Putamen (tissue), 1 donor: ENCODE data around the gene WDSUB1.

Source experiments
- DNase-seq: peaks from one replicate; pipeline ENCODE4 v3.0.0-alpha.2; 2016; ENCODE audit warnings: low spot score

The WDSUB1 gene, protein sequence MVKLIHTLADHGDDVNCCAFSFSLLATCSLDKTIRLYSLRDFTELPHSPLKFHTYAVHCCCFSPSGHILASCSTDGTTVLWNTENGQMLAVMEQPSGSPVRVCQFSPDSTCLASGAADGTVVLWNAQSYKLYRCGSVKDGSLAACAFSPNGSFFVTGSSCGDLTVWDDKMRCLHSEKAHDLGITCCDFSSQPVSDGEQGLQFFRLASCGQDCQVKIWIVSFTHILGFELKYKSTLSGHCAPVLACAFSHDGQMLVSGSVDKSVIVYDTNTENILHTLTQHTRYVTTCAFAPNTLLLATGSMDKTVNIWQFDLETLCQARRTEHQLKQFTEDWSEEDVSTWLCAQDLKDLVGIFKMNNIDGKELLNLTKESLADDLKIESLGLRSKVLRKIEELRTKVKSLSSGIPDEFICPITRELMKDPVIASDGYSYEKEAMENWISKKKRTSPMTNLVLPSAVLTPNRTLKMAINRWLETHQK

DNA sequence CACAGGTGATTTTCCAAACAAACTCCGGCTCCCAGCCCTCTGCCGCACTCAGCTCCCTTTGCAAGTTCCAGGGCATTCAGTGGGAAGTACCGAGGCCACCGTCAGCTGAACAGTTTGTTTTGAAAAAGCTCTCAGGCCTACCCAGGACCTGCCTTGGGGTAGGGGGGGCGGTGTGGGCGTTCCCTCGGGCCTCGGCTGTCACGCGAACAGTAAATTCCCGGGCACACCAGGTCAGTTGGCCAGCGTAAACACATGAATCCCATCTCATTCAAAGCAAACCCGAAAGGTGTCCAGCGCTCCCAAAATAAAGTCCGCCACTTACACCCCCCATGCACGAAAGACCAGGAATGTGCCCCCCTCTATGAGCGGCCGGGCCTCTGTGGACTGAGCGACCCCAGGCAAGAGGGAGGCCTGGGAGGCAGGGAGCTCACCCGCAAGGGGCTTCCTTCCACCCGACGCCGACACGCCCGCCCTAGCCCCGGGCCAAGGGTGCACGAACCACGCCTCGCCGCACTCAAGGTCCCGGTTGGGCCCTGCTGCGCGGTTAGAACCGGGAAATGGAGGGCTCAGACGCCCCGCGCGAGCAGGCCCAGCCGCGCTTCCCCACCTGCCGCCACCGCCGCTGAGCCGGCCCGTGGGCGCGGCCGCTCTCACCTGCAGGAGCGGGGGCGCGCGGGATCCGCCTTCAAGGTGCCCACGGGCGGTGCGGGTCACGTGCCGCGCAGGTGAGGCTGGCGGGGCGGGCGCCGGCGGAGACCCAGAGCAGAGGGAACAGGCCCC lies at the start of gene WDSUB1:
Gene WDSUB1, minus strand, starts transcription at position 775 of the 780 bp plus-strand sequence. CDS start 3,634 bp downstream, outside the sequence.
- peak; percentile 48 for DNase-seq

DNA sequence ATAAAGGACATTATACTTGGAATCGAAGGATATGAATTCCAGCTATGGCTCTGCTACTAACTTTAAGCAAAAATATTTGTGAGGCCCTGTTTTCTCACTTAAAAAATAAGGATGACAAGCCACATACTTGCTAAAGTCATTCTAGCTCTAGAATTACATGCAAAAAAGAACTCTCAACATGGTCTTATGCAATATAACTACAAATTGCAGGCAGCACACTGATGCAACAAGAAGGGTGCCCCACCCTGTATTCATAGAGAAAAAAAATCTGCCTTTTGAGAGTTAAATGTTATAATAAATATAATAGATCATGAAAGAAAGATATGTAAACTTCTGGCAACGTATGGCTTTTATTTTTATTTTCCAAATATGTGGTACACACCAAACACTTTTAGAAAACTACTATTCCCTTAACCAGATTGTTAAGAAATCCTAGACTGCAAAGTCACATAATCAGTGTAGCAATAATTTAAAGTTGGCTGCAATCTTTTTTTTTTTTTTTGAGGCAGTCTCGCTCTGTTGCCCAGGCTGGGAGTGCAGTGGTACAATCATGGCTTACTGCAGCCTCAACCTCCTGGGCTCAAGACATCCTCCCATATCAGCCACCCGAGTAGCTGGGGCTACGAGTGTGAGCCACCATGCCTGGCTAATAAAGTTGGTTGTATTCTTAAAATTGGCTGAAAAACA lies 40.2 kb upstream of the WDSUB1 start:
- DNase-seq, result no peak

DNA sequence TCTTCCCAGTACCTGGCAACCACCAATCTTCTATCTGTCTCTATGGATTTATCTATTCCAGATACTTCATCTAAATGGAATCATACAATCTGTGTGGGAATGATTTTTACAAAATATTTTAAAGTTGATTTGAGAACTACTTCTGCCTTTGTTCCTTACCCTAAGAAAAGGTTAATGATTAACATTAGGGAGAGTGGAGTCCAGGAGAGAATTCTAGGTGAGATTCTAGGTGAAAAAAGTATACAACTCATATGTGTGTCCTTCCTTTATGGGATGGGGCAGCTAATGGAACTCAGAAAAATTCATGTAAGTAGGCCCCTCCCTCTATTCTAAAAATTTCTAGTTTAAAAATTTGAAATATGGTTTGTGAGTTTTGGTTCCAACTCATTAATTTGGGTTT lies 35.9 kb upstream of the WDSUB1 start:
- no peak for DNase-seq

DNA sequence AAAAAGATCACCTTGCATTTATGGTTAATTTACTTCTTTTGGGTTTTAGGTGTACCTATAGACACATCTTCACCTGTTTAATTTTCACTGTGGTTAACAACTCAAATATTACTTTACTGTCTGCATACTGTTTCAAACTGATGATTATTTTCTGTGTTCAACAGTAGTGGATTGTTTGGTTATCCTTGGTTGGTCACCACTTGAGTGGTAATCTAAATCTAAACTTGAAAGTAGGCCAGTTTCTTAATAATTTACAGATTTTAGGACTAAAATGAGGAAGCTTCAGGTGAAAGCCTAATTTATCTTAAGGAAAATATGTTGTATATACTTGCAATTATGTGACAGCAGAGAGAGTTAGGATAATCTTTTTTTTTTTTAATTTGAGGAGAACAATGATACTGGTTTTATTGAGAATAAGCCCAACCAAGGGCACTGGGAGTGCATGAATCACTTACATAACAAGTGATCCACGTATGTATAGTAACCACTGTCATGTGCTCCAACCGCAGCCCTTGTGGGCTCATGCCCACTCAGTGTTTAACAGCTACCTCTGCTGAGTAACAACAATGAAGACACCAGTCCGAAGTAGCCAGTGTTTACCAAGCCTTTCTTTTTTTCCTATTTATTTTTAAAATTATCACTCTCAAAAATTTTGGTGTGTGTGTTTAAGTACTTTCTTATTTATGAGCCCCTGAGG lies 31.0 kb upstream of the WDSUB1 start:
- DNase-seq, result no peak

DNA sequence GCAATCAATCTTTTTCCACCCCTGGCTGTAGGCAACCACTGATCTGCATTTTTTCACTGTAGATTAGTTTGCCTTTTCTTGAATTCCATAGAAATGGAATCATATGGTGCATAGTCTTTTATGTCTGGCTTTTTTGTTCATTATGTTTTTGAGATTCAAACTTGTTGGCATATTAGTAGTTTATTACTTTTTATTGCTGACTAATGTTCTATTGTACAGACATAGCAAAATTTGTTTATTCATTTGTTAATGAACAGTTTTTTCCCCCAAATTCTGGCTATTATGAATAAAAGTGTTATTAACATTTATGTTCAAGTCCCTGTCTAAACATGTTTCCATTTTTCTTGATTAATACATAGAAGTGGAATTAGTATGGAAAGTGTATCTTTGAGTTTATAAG lies 21.4 kb upstream of the WDSUB1 start:
- no peak for DNase-seq

DNA sequence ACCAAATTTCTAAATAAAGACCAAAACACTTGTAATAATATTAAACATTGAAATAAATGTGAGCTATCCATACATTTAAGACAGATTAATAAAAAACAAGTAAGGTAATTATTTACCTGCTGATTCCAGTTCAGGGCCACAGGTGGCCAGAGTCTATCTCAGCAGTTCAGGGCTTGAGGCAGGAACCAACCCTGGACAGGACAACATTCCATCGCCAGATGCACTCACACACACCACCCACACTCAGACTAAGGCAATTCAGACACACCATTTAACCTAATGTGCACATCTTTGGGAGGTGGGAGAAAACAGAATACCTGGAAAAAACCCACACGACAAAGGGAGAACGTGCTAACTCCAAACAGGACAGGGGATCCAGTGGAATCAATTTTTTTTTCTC lies 14.1 kb upstream of the WDSUB1 start:
- no peak for DNase-seq

DNA sequence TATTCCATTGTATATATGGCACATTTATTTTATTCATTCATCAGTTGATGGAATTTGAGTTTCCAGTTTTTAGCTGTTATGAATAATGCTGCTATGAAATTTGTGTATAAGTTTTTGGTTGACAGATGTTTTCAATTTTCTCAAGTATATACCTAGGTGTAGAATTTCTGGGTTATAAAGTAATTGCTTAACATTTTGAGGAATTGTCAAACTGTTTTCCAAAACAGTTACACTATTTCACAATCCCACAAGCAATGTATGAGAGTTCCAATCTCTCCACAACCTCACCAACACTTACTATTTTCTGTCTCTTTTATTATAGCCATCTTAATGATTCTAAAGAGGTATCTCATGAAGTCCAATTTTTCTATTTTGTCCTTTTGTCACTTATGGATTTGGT lies 12.5 kb upstream of the WDSUB1 start:
- no peak for DNase-seq

DNA sequence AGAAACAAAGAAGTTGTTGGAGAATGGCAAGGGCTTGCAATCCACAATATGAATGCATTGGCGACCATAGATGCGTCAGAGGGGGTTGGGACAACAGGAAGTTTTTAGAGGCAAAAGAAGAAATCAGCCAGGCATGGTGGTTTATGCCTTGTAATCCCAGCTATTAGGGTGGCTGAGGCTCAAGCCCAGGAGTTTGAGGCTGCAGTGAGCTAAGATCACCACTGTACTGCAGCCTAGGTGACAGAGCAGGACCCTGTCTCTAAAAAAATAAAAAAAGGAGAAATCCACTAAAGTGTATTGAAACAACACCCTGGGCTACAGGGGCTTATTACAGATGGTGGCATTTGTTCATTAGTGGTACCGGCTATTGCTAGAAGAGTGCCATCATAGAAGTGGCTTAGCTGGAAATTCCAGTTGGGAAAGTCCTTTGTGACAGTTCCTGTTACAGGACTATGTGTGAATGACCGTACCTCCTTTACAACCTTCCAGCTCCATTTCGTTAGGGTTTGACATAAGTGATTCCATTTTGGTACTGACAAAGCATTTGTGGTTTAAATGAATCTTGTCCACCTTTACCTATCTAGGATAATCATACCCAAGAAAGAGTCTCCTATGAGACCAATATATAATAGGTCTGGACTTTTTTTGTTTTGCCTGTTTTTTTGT lies 10.7 kb upstream of the WDSUB1 start:
- DNase-seq, result no peak

DNA sequence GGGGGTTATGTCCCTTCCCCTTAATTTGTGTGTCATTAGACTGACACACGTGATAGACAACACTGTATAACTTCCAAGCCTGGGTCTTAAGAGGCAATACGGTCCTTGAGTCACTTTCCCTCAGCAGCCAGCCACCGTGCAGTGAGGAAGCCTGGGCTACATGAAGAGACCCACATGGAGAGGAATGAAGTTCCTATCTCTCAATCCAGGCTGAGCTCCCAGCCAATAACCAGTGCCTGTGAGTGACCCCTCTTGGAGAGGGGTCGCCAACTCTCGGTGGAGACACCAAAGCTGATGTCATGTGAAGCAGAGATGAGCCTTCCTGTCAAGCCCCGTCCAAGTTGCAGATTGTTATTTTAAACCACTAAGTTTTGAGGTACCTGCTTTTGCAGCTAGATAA lies 5.7 kb upstream of the WDSUB1 start:
- no peak for DNase-seq

DNA sequence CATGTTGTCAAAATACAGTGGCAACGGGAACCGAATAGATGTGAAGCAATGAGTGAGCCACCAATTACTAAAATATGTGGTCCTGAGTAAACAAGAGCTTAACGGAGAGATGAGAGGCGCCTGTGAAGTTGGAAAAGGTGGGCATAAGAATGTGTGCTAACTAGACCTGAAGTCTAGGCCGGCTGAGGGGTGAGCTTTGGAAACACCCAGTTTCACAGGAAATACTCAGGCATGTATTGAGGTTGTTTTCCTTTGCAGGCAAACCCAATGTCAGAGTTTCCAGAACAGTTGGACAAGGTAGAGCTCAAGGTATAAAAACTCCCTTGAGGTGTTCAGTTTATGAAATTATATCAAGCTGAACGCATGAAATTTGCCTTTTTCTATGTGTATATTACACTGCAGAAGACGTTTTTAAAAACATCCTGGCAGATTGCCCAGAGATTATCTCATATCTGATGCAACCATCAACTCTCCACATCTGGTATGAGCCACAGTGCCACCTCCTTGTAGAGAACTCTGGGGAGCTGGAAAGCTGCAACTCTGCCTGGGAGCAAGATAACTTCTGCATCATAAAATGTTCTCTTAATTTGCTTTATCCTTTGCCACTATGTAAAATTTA lies 3.9 kb upstream of the WDSUB1 start:
- no peak for DNase-seq

DNA sequence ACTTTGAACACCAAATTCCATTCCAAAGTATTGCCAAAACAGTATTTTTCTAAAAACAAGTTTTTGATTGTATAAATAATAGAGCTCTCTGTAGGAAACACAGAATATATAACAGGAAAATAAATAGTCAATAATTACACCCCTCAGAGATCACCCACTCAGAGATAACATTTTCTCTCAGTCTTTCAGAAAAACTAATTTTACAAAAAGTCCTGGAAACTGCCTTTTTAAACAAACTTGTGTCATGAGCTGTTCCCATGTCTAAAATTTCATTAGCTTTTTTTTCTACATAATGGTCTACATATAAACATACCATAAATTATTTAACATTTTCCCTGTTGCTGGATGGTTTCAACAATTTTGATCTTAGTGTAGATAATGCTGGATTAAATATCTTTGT lies 1.2 kb upstream of the WDSUB1 start:
- DNase-seq, result no peak

DNA sequence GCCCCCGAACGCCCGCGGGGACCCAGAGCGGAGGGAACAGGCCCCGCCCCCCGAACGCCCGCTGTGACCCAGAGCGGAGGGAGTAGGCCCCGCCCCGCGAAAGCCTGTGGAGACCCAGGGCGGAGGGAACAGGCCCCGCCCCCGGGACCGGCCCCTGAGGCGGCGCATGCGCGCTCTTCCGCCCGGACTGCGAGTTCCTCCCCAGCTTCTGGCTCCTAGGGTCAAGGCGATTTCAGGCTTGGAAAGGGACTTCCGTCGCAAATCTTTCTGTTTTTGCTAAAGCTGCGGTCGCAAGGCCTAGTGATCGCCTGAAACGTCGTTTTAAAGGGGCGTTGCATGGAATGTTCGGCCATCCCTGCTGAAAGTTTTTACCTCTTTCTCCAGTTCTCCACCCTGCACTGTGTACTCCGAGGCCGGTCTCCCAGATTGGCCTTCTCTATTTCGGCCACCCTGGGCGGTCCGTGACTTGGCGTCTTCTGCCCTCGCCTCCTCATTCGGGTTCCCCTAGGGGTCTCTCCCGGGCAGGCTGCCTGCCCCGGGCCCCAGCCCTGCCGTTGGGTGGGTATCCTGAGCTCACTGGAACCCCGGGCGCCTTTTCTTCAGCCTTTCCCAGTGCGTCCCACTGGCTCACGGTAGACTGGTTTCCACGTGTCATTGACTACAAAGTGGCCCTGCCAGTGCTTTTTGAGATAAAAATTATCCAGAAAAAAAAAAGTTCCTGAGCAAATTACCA lies 372 bp upstream of the WDSUB1 start:
- peak; percentile 98 for DNase-seq

DNA sequence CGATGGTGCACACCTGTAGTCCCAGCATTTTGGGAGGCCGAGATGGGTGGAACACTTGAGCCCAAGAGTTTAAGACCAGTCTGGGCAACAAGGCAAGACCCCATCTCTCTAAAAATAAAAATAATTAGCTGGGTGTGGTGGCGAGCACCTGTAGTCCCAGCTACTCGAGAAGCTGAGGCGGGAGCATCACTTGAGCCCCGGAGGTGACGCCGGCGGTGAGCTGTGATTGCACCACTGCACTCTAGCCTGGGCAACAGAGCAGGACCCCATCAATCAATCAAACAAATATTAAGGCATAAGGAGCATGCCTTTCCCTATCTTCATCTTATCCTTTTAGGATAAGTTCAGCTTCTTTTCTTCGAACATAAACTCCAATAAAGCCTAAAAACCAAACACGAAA lies 1.1 kb downstream of the WDSUB1 start:
- no peak for DNase-seq

DNA sequence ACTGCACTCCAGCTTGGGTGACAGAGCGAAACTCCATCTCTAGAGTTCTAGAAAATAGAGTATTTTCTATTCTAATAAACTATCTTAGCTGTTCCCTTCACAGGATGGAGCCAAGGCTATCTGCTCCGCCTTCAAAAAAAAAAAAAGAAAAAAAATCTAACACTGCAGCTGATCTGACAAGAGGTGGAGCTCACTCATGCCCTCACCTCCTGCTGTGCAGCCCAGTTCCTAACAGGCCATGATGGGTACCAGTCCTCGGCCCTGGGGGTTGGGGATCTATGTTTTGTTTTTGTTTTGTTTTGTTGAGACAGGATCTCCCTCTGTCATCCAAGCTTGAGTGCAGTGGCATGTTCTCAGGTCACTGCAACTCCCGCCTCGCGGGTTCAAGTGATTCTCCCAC lies 3.0 kb downstream of the WDSUB1 start:
- DNase-seq, result no peak

DNA sequence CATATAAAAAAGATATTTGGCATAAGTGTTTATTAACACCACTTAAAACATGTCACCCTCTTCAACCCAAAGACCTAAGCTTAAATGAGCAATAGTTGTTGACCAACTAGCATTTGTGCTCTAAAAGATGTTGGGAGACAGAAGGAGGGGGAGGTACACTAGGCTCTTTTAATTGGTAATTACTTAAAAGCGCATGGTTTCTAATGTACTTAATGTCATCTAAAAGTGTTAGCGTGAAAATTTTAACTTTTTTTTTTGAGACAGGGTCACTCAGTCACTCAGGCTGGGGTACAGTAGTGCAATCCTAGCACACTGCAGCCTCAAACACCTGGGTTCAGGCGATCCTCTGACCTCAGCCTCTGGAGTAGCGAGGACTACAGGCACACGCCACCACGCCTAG lies 5.5 kb downstream of the WDSUB1 start:
- DNase-seq, result no peak

DNA sequence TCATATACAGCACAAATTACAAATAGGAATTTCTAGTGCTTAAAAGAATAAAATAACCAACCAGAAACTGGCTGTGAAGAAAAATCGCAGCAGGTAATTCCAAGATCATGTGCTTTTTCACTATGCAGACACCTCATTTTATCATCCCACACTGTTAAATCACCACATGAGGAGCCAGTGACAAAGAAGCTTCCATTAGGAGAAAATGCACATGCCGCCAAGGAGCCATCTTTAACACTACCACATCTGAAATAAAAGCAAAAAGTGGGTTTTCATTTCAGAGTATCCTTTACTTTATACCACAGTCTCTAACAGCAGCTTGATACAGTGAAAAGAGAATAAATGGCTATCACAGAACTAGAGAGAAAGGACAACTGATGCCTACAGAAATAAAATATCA lies 6.8 kb downstream of the WDSUB1 start:
- no peak for DNase-seq

DNA sequence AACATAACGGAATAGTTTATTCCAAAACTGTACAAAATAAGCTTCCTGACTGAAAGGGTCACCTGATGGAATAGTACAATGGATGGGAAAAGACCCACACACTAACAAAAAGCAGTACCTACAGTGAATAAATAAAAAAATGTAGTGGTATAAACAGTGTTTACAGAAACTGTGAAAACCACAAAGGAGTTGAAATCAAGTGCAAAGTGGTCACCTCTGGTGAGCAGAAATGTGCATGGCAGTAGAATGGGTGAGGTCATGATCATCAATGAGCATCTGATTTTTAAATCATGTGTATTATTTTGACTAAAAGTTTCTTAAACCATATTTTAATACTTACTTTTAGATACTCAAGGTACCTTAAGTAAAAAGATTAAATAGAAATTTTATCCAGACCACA lies 11.4 kb downstream of the WDSUB1 start:
- DNase-seq, result no peak

DNA sequence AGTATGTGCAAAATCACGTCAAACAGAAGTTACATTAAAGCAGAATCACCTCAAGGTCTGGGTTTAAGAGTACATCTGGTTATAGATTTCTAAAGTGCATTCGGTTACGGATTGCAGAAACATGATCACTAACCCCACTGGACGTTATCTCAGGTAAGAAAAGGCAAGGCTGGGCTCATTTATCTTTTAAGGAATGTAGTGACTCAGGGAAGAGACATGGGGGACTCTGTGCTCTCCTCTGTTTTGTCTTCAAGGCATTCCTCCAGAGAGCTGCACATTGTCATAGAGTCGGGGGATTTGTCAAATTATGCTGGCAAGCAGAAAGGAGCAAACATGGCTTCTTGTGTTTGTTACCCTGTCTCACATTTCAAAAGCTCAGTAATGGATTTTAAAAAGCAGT lies 14.3 kb downstream of the WDSUB1 start:
- DNase-seq, result no peak

DNA sequence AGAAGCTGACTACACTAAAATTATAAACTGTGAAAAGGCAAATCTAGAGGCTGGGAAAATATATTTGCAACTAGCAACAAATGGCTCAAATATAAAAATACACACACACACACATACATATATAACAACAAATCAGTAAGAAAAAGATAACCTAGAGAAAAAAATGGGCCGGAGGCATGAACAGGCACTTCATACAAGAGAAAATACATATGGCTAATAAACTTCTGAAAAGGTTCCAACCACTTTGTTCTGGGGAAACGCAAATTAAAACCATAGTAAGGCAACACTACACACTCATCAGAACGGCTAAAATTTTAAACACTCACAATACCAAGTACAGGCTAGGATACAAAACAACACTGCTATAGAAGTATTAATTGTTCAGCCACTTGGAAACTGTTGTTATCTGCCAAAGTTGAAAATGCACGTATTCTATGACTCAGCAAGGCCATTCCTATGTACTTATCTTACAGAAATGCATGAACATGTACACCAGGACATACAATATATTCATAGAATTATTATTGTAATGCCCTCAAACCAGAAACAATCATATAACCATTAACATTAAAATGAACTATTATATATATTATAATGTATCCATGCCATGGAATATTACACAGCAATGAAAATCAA lies 15.6 kb downstream of the WDSUB1 start:
- no peak for DNase-seq

DNA sequence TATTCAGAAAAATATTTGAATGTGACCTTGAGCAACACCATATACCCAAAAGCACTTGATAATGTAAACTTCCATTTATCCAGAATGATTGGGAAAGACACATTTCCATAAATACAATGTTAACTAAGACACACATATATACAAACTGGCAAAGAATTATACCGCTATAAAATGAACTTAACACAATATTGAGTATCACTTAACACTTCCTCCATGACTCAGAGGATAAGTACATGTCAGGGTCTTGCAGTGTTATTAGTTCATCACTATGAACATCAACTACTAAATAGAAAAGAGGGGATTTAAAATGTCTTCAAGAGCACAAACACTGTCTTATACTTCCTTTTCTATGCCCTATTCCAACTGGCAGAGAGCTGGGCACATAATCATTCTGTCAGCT lies 18.6 kb downstream of the WDSUB1 start:
- no peak for DNase-seq
